Nephron (organoid): Measurements from ENCODE around the gene DSC2.

Experiments
- H3K27ac Mint-ChIP-seq, 3 experiments: 2 replicates each; pipeline ENCODE4 v1.8.0; 2020; ENCODE audit warnings: mixed read lengths in 3 of 3, mild to moderate bottlenecking in 2 of 3, moderate library complexity in 1 of 3
- H3K27me3 Mint-ChIP-seq: 2 replicates; pipeline ENCODE4 v1.8.0; 2021; ENCODE audit warnings: low read depth, mild to moderate bottlenecking, moderate library complexity, mixed read lengths
- H3K36me3 Mint-ChIP-seq: 2 replicates; pipeline ENCODE4 v1.8.0; 2020; ENCODE audit warnings: low read depth, mixed read lengths
- H3K4me1 Mint-ChIP-seq: 2 replicates; pipeline ENCODE4 v1.8.0; 2020; ENCODE audit warnings: mixed read lengths
- H3K4me3 Mint-ChIP-seq, 3 experiments: 2 replicates each; pipeline ENCODE4 v1.8.0; 2020; ENCODE audit warnings: mild to moderate bottlenecking in 3 of 3, mixed read lengths in 3 of 3, moderate library complexity in 2 of 3
- H3K9me3 Mint-ChIP-seq: 2 replicates; pipeline ENCODE4 v1.8.0; 2020; ENCODE audit warnings: mixed read lengths
- CTCF ChIP-seq, 3 experiments: fragments of 200-600 bp; sonication (generic); IDR thresholded peaks; one replicate each; pipeline ENCODE4 v1.5.0; 2021; ENCODE audit warnings: antibody characterized with exemption in 3 of 3; ENCODE audit not compliant: unreplicated experiment in 3 of 3

The DSC2 gene

DNA sequence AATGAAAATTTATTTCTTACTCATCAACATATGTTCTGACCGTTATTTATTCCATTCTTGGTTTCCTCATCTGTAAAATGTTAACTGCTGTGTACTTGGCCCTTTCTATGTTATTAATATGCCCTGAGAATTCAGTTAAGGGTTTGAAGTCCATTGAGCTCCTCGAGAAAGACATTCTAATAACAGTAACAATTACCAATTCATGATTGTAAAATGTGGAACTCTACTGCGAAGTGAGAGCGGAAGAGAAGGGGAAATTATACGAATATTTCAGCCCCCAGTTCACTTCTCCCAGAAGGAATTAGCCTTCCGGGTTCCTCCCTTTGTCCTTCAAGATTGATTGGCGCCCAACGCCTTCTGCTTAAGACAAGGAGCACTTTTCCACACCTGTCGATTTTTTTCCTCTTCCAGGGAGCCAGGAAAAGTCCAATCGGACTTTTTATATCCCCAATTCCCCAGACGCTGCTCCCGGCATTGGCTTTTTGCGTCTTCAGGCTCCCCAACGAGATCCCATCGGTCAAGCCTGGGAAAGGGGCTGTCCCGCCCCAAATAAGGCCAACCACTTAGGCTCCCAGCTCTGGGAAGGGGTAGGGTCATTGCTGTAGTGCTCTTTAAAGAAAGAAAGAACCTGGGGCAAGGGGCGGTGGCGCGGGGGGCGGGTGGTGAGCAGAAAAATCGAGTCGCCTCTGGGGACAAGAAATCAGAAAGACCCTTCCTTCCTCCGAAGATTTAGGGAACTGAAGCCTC lies 1.6 kb downstream of the DSC2 start:
- TF ChIP-seq CTCF (IDR thresholded peaks at IDR 0.05; ENCODE audit: unreplicated experiment in 3 of 3), result no peak
- Mint-ChIP-seq H3K27ac (peak overlapping the region; percentile 73 to 85 (median 75)), H3K9me3 (no peaks in the 10 kb centered on the region), H3K4me1 (peaks cover 13% of the 10 kb centered on the region), H3K36me3 (peaks cover 3% of the 10 kb centered on the region), H3K27me3 (peaks cover 45% of the 10 kb centered on the region), H3K4me3 (peak overlapping the region; percentile 82 to 87 (median 85))

DNA sequence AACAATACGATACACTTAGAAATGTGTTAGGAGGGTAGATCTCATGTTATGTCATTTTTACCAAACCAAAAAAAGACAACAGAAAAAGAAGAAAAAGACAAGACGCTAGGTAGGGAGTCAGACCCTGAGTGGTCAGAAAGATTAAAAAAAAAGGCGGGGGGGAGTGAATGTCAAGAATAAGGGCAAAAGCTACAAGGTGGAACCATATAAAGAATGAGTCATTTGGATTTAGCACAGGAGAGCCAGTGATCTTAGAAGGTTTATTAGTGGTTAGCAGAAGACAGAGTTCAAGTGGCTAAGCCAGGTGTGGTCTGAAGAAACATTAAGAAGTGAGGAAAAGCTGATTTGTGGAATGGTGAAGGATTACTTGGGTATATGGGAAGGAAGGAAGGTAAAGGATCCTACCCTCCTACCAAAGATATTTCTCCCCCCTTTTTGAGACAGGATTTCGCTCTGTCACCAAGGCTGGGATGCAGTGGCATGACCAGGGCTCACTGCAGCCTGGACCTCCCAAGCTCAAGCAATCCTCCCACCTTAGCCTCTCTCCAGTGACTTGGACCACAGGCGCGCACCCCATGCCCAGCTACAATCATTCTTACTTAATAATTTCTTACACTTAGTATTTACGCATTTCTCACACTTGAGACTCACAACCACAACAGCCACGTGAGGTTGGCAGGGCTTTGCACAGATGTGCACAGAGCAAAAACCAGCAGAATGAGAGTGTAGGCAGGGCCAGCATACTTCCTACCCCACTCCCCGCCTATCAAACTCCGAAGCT lies 2.6 kb downstream of the DSC2 start:
- peaks cover 41% of the 10 kb centered on the region for H3K27me3 Mint-ChIP-seq
- peaks cover 3% of the 10 kb centered on the region for H3K36me3 Mint-ChIP-seq
- H3K9me3 Mint-ChIP-seq, result no peaks in the 10 kb centered on the region
- H3K27ac Mint-ChIP-seq, result peak overlapping the region; percentile 73 to 85 (median 75)
- peaks cover 13% of the 10 kb centered on the region for H3K4me1 Mint-ChIP-seq
- peak overlapping the region; percentile 82 to 87 (median 85) for H3K4me3 Mint-ChIP-seq
- TF ChIP-seq CTCF (IDR thresholded peaks at IDR 0.05; ENCODE audit: unreplicated experiment in 3 of 3), result no peak

DNA sequence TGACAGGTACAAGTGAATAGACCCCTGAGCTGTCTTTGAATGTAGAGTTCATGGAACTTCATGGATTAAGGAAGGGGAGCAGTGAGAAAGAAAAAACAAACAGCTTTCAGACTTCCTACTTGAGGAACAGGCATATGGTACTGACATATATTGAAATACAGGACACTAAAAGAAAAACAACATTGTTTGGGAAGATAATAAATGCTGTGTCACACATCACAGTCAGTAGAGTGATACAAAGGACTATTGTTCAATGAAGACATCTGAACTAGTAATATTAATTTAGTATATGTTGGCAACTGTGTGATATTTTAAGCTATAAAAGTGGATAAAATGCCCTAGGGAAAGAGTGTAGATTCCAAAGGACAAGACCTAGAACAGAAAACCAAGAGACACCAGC lies 3.3 kb downstream of the DSC2 start:
- peak overlapping the region; percentile 82 to 87 (median 85) for H3K4me3 Mint-ChIP-seq
- TF ChIP-seq CTCF (IDR thresholded peaks at IDR 0.05; ENCODE audit: unreplicated experiment in 3 of 3), result no peak
- peaks cover 3% of the 10 kb centered on the region for H3K36me3 Mint-ChIP-seq
- H3K4me1 Mint-ChIP-seq, result peaks cover 13% of the 10 kb centered on the region
- H3K27me3 Mint-ChIP-seq, result peaks cover 38% of the 10 kb centered on the region
- no peaks in the 10 kb centered on the region for H3K9me3 Mint-ChIP-seq
- peak overlapping the region; percentile 73 to 85 (median 75) for H3K27ac Mint-ChIP-seq

- no peak for TF ChIP-seq CTCF (IDR thresholded peaks at IDR 0.05; ENCODE audit: unreplicated experiment in 3 of 3)
- Mint-ChIP-seq H3K27me3 (peaks cover 28% of the 10 kb centered on the region), H3K9me3 (no peaks in the 10 kb centered on the region), H3K36me3 (peaks cover 8% of the 10 kb centered on the region), H3K27ac (no peak overlapping the region), H3K4me3 (no peak overlapping the region), H3K4me1 (peaks cover 13% of the 10 kb centered on the region)
Observed at GRCh38 chr18:31097666-31098065, 4.6 kb downstream of the DSC2 start.

DNA sequence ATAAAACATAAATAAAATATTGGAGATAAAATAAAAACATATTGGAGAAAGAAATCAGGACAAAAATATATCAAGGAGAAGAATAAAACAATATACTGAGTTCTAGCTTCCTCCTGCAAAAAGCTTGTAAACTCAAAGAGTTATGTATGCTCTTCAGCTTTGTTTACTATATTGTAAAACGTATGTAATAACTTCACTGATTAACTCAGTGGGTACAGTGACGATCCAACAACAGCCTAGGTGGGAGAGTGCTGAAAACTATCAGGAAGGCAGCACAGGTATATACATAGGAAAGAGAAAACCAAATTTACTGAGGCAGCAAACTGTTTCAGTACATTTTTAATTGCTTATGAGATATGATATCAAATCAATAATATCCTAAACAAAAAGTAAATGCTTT lies 8.3 kb downstream of the DSC2 start:
- Mint-ChIP-seq H3K36me3 (peaks cover 38% of the 10 kb centered on the region), H3K27ac (no peak overlapping the region), H3K4me1 (no peaks in the 10 kb centered on the region), H3K4me3 (no peak overlapping the region), H3K9me3 (no peaks in the 10 kb centered on the region), H3K27me3 (peaks cover 1% of the 10 kb centered on the region)
- TF ChIP-seq CTCF (IDR thresholded peaks at IDR 0.05; ENCODE audit: unreplicated experiment in 3 of 3), result no peak
